ENCODE data around the gene CGREF1.

- TF ChIP-seq EZH2phosphoT487 (IDR thresholded peaks at IDR 0.05; ENCODE audit: borderline replicate concordance, low read depth): no peak
- TF ChIP-seq GABPA (IDR thresholded peaks at IDR 0.05; ENCODE audit: low read depth): no peak
- TF ChIP-seq POLR2AphosphoS5 (IDR thresholded peaks at IDR 0.05; ENCODE audit: low read depth, low read length): no peak
- TF ChIP-seq CTCF (IDR thresholded peaks at IDR 0.05): no peak
- no peak for TF ChIP-seq TEAD4 (IDR thresholded peaks at IDR 0.05; ENCODE audit: borderline replicate concordance, insufficient read depth)
Measured at GRCh38 chr2:27118525-27119329, at the start of gene CGREF1.

Measured in SK-N-SH (cell line).